ENCODE data around the gene RBBP5. TPM values are rescaled to one million over a fixed set of nuclear protein-coding genes. Genes with fewer than 3 reads are reported as not detected.

RBBP5 gene, protein sequence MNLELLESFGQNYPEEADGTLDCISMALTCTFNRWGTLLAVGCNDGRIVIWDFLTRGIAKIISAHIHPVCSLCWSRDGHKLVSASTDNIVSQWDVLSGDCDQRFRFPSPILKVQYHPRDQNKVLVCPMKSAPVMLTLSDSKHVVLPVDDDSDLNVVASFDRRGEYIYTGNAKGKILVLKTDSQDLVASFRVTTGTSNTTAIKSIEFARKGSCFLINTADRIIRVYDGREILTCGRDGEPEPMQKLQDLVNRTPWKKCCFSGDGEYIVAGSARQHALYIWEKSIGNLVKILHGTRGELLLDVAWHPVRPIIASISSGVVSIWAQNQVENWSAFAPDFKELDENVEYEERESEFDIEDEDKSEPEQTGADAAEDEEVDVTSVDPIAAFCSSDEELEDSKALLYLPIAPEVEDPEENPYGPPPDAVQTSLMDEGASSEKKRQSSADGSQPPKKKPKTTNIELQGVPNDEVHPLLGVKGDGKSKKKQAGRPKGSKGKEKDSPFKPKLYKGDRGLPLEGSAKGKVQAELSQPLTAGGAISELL
- 7.9 TPM for polyA plus RNA-seq (2013, experiment 1 of 2)
- polyA plus RNA-seq (2013, experiment 2 of 2) = 7.9 TPM

DNA sequence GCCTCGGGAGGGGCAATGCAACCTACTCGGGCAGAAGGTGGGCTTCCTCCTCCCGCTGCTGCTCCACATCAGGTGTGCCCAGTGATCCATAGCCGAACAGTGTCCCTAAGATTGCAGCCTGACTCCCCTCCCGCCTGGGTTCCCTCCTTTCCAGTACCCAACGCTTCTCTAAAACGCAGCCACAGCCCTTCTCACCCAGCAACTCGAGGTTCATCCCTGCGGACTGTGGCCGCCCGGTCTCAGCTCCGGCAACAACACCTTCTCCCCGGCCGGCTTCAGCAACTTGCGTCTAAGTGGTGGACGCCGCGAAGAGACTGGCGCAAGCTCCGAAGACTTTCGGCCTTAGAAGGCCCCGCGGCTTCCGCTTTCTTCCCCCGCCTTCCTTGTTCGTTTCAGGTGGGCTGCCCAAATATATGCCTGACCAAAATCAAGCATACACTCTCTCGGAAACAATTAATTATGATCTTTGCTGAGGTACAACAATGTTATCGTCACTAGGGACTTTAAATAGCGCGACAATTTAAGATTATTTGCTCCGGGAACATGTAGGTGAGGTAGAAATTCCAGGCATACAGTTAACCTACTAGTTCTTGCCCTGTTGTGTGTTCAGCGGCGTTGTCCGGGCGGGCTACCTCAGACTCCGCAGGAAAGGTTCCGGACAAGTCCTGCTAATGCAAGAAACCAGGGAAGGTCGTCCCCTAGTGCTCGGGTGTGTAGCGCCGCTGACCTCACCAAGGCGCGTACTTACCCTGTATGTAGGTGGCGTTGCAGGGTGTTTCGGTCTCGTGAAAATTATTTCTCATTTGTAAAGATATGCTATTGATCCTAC is at the start of gene RBBP5:
RBBP5 (minus strand) TSS at position 319 of the 829 bp plus-strand sequence; CDS start at position 214, 105 bp downstream.
- H4K8ac ChIP-seq (ENCODE audit: low read length) = peak within 1 kb of the TSS; percentile 97
- H3K36me3 ChIP-seq (ENCODE audit: control insufficient read depth in 1 of 2, insufficient read depth in 2 of 2, low read depth in 1 of 2, low read length in 2 of 2) = peaks cover 8 to 10% of the 10 kb centered on the region in 2 experiments
- H3K18ac ChIP-seq (ENCODE audit: low read depth in 1 of 2, low read length in 2 of 2) = peak within 1 kb of the TSS; percentile 72 to 87
- H3K9ac ChIP-seq (ENCODE audit: low read length) = peak within 1 kb of the TSS; percentile 93
- no peaks in the 10 kb centered on the region for H3K27me3 ChIP-seq (ENCODE audit: control insufficient read depth in 1 of 2, insufficient read depth in 1 of 2, low read length in 2 of 2)
- peak within 1 kb of the TSS; percentile 74 for H2BK15ac ChIP-seq (ENCODE audit: low read depth, poor library complexity, severe bottlenecking)
- H2BK12ac ChIP-seq (ENCODE audit: low read length in 2 of 2) = no peak within 1 kb of the TSS
- H3K79me1 ChIP-seq (replicated peaks; ENCODE audit: low read length, poor library complexity, severe bottlenecking) = peaks cover 3% of the 10 kb centered on the region
- peak within 1 kb of the TSS; percentile 20 for H2AFZ ChIP-seq (ENCODE audit: low read depth, low read length)
- H2BK5ac ChIP-seq (ENCODE audit: low read depth, low read length, poor library complexity, severe bottlenecking) = peak within 1 kb of the TSS; percentile 25
- peak within 1 kb of the TSS in 1 of 2 experiments; percentile 10 for H3K23ac ChIP-seq (ENCODE audit: low read length in 2 of 2)
- peak within 1 kb of the TSS; percentile 61 for H2BK120ac ChIP-seq (ENCODE audit: low read depth, low read length)
- peak within 1 kb of the TSS; percentile 81 for H3K4me2 ChIP-seq (ENCODE audit: low read length, poor library complexity, severe bottlenecking)
- H3K14ac ChIP-seq (ENCODE audit: low read length in 2 of 2) = peak within 1 kb of the TSS in 1 of 2 experiments; percentile 8
- H3K9me3 ChIP-seq (ENCODE audit: control insufficient read depth, low read length) = no peaks in the 10 kb centered on the region
- H4K91ac ChIP-seq (ENCODE audit: low read length) = no peak within 1 kb of the TSS
- H3K27ac ChIP-seq (ENCODE audit: low read length, poor library complexity, severe bottlenecking) = peak within 1 kb of the TSS; percentile 93
- no peak within 1 kb of the TSS for H2AK5ac ChIP-seq (ENCODE audit: low read length, severe bottlenecking)
- DNase-seq = peak; percentile 97
- 0% methylated on average over 42 of the region's 46 CpGs for WGBS
- H3K4me1 ChIP-seq (ENCODE audit: control insufficient read depth, insufficient read depth, low read depth, low read length) = peaks cover 4% of the 10 kb centered on the region
- H3K4me3 ChIP-seq (ENCODE audit: insufficient read depth in 1 of 2, low read depth in 1 of 2, low read length in 2 of 2) = peak within 1 kb of the TSS; percentile 76 to 97
- H3K4ac ChIP-seq (ENCODE audit: low read depth in 1 of 2, low read length in 2 of 2) = peak within 1 kb of the TSS; percentile 60 to 81

DNA sequence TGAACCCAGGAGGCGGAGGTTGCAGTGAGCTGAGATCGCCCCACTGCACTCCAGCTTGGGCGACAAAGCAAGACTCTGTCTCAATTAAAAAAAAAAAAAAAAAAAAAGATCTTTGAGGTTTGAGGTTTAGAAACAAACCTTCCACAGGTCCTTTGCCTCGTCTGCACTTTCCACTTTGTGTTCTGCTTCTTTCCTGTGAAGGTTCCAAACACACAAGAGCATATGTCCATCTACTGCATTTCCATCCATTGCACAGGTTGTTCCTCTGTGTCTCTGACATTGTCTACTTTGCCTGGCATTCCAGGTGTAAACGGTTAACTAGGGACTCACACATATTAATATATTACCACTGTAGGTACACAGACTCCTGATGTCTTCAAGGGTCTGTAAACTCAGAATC is 49.6 kb upstream of the RBBP5 start:
- Histone ChIP-seq H4K91ac (ENCODE audit: low read length) (no peak overlapping the region), H2BK5ac (ENCODE audit: low read depth, low read length, poor library complexity, severe bottlenecking) (no peak overlapping the region)

DNA sequence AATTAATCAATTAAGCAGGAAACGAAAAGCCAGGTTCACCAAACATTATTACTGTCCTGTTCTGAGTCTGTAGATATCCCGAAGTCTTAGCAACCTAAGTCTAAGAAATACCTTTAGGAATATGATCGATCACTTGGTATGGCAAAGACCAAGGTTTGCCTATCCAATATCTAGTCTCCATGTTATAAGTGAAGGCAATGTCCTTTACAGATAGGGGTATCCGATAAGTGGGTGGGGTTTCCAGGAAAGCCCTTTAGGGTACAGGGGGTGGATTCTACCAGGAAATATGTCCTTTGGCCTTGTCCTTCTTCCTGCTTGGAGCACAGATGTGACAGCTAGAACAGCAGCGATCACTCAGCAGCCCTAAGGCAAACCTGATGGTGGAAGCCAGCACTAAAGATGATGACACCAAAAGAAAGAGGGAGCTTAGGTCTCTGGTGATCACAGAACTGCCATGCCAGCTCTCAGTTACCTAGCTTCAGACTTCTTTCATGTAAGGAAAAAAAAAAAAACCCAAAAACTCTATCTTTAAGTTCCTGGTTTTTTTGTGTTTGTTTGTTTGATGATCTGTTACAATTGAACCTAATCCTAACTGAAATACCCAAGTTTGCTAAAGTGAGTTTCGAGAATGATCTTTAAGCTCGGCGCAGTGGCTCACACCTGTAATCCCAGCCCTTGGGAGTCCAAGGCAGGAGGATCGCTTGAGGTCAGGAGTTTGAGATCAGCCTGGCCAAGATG is 48.9 kb upstream of the RBBP5 start:
- Histone ChIP-seq H3K27ac (ENCODE audit: low read length, poor library complexity, severe bottlenecking) (no peak overlapping the region), H2BK120ac (ENCODE audit: low read depth, low read length) (no peak overlapping the region), H2AK5ac (ENCODE audit: low read length, severe bottlenecking) (no peak overlapping the region), H3K27me3 (ENCODE audit: control insufficient read depth in 1 of 2, insufficient read depth in 1 of 2, low read length in 2 of 2) (no peaks in the 10 kb centered on the region), H3K4me3 (ENCODE audit: insufficient read depth in 1 of 2, low read depth in 1 of 2, low read length in 2 of 2) (no peak overlapping the region), H2BK12ac (ENCODE audit: low read length in 2 of 2) (no peak overlapping the region), H3K9ac (ENCODE audit: low read length) (no peak overlapping the region), H3K4ac (ENCODE audit: low read depth in 1 of 2, low read length in 2 of 2) (no peak overlapping the region), H3K4me2 (ENCODE audit: low read length, poor library complexity, severe bottlenecking) (no peak overlapping the region), H3K4me1 (ENCODE audit: control insufficient read depth, insufficient read depth, low read depth, low read length) (peaks cover 11% of the 10 kb centered on the region), H3K79me1 (replicated peaks; ENCODE audit: low read length, poor library complexity, severe bottlenecking) (peaks cover 27% of the 10 kb centered on the region), H3K9me3 (ENCODE audit: control insufficient read depth, low read length) (no peaks in the 10 kb centered on the region), H3K36me3 (ENCODE audit: control insufficient read depth in 1 of 2, insufficient read depth in 2 of 2, low read depth in 1 of 2, low read length in 2 of 2) (peaks cover 12 to 42% of the 10 kb centered on the region in 2 experiments), H3K23ac (ENCODE audit: low read length in 2 of 2) (no peak overlapping the region), H4K91ac (ENCODE audit: low read length) (no peak overlapping the region), H3K18ac (ENCODE audit: low read depth in 1 of 2, low read length in 2 of 2) (no peak overlapping the region), H2AFZ (ENCODE audit: low read depth, low read length) (no peak overlapping the region), H2BK15ac (ENCODE audit: low read depth, poor library complexity, severe bottlenecking) (no peak overlapping the region), H2BK5ac (ENCODE audit: low read depth, low read length, poor library complexity, severe bottlenecking) (no peak overlapping the region), H4K8ac (ENCODE audit: low read length) (no peak overlapping the region), H3K14ac (ENCODE audit: low read length in 2 of 2) (no peak overlapping the region)
- no peak for DNase-seq
- 93% methylated on average over 9 of the region's 9 CpGs for WGBS

More for the DNA sequence above, 49.6 kb upstream of the RBBP5 start:
- Histone ChIP-seq H3K14ac (ENCODE audit: low read length in 2 of 2) (no peak overlapping the region), H3K4me2 (ENCODE audit: low read length, poor library complexity, severe bottlenecking) (no peak overlapping the region), H3K27me3 (ENCODE audit: control insufficient read depth in 1 of 2, insufficient read depth in 1 of 2, low read length in 2 of 2) (no peaks in the 10 kb centered on the region), H3K4ac (ENCODE audit: low read depth in 1 of 2, low read length in 2 of 2) (no peak overlapping the region), H2AK5ac (ENCODE audit: low read length, severe bottlenecking) (no peak overlapping the region), H3K4me3 (ENCODE audit: insufficient read depth in 1 of 2, low read depth in 1 of 2, low read length in 2 of 2) (no peak overlapping the region), H2BK15ac (ENCODE audit: low read depth, poor library complexity, severe bottlenecking) (no peak overlapping the region), H3K4me1 (ENCODE audit: control insufficient read depth, insufficient read depth, low read depth, low read length) (peaks cover 13% of the 10 kb centered on the region), H3K9ac (ENCODE audit: low read length) (no peak overlapping the region), H3K18ac (ENCODE audit: low read depth in 1 of 2, low read length in 2 of 2) (no peak overlapping the region), H3K36me3 (ENCODE audit: control insufficient read depth in 1 of 2, insufficient read depth in 2 of 2, low read depth in 1 of 2, low read length in 2 of 2) (peaks cover 12 to 40% of the 10 kb centered on the region in 2 experiments), H3K23ac (ENCODE audit: low read length in 2 of 2) (no peak overlapping the region), H2BK120ac (ENCODE audit: low read depth, low read length) (no peak overlapping the region), H3K9me3 (ENCODE audit: control insufficient read depth, low read length) (no peaks in the 10 kb centered on the region), H3K27ac (ENCODE audit: low read length, poor library complexity, severe bottlenecking) (no peak overlapping the region), H3K79me1 (replicated peaks; ENCODE audit: low read length, poor library complexity, severe bottlenecking) (peaks cover 27% of the 10 kb centered on the region), H2BK12ac (ENCODE audit: low read length in 2 of 2) (no peak overlapping the region), H2AFZ (ENCODE audit: low read depth, low read length) (no peak overlapping the region), H4K8ac (ENCODE audit: low read length) (no peak overlapping the region)
- WGBS = 95% methylated on average over 3 of the region's 5 CpGs
- DNase-seq = no peak
